Activated naive CD4-positive, alpha-beta T cell (primary cell): ENCODE results near the gene SIGLECL1.
"Not testable (repeated sequence)": the region's sequence is repeated elsewhere in the genome, so short reads cannot be mapped to it uniquely, and the experiment has no call there.

ENCODE experiments used
- DNase-seq, 4 experiments: peaks; one replicate each; lab custom pipeline; 2025; lab: John Stamatoyannopoulos, UW

The SIGLECL1 gene

GRCh38 chr19:51250786-51251467 is at the start of gene SIGLECL1:
Gene SIGLECL1 (plus strand): TSS chr19:51251080. CDS start chr19:51264073, 12,993 bp downstream.
- DNase-seq: no peak

- no peak for DNase-seq
These were observed 49.2 kb upstream of the SIGLECL1 start for GRCh38 chr19:51201712-51202111.

GRCh38 chr19:51203916-51204315 is 47.0 kb upstream of the SIGLECL1 start:
- no peak for DNase-seq

GRCh38 chr19:51204321-51204720 is 46.6 kb upstream of the SIGLECL1 start:
- no peak for DNase-seq

- DNase-seq: no peak
These were observed 43.1 kb upstream of the SIGLECL1 start for GRCh38 chr19:51207747-51208146.

- no peak for DNase-seq
These were observed 40.6 kb upstream of the SIGLECL1 start for GRCh38 chr19:51210191-51210784.

GRCh38 chr19:51210874-51211361 is 40.0 kb upstream of the SIGLECL1 start:
- not testable (repeated sequence) for DNase-seq

- no peak for DNase-seq
These were observed 39.0 kb upstream of the SIGLECL1 start for GRCh38 chr19:51211833-51212232.

- no peak for DNase-seq
These were observed 31.6 kb upstream of the SIGLECL1 start for GRCh38 chr19:51219307-51219706.

- DNase-seq: no peak
These were observed 30.9 kb upstream of the SIGLECL1 start for GRCh38 chr19:51219971-51220370.

- DNase-seq: no peak
These were observed 29.9 kb upstream of the SIGLECL1 start for GRCh38 chr19:51220996-51221395.

- no peak for DNase-seq
These were observed 26.7 kb upstream of the SIGLECL1 start for GRCh38 chr19:51224163-51224641.

- not testable (repeated sequence) for DNase-seq
These were observed 25.9 kb upstream of the SIGLECL1 start, which contains the start of gene CD33 for GRCh38 chr19:51224898-51225393. Gene CD33 (plus strand): TSS chr19:51225080. CDS start chr19:51225119, 39 bp downstream.

- no peak for DNase-seq
These were observed 24.8 kb upstream of the SIGLECL1 start for GRCh38 chr19:51226067-51226466.

GRCh38 chr19:51227326-51227725 is 23.6 kb upstream of the SIGLECL1 start:
- DNase-seq: no peak

GRCh38 chr19:51227966-51228365 is 22.9 kb upstream of the SIGLECL1 start:
- DNase-seq: no peak

GRCh38 chr19:51240866-51241265 is 10.0 kb upstream of the SIGLECL1 start:
- DNase-seq: no peak

- DNase-seq: no peak
These were observed 7.8 kb upstream of the SIGLECL1 start for GRCh38 chr19:51242881-51243630.

- no peak for DNase-seq
These were observed 4.7 kb upstream of the SIGLECL1 start for GRCh38 chr19:51246164-51246552.

GRCh38 chr19:51247972-51248590 is 2.8 kb upstream of the SIGLECL1 start:
- no peak for DNase-seq

- DNase-seq: no peak
These were observed 564 bp downstream of the SIGLECL1 start for GRCh38 chr19:51251468-51251820.
